Measurements from ENCODE around the gene PPM1M.

DNA sequence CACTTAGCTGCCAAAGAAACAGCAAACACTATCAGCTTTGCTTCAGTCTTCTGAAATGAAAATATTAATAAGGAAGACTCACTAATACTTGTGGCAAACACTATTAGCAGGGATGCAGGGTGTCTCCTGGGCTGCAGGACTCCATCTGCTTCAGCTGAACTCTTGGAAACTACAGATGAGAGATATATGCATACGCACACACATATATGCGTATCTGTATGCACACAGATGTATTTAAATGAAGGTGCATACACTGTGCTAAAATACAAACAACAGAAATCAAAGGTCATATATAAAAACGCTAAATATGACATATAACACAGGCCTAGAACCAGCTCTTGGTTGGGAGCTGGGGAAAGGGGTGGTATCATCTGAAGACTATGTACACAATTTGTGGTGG, 10.6 kb downstream of the PPM1M start:
- TF ChIP-seq SMC3 (IDR thresholded peaks at IDR 0.05; ENCODE audit: low read depth, low read length): no peak
- no peak for TF ChIP-seq TCF12 (IDR thresholded peaks at IDR 0.05)
- TF ChIP-seq, protein P1, sequence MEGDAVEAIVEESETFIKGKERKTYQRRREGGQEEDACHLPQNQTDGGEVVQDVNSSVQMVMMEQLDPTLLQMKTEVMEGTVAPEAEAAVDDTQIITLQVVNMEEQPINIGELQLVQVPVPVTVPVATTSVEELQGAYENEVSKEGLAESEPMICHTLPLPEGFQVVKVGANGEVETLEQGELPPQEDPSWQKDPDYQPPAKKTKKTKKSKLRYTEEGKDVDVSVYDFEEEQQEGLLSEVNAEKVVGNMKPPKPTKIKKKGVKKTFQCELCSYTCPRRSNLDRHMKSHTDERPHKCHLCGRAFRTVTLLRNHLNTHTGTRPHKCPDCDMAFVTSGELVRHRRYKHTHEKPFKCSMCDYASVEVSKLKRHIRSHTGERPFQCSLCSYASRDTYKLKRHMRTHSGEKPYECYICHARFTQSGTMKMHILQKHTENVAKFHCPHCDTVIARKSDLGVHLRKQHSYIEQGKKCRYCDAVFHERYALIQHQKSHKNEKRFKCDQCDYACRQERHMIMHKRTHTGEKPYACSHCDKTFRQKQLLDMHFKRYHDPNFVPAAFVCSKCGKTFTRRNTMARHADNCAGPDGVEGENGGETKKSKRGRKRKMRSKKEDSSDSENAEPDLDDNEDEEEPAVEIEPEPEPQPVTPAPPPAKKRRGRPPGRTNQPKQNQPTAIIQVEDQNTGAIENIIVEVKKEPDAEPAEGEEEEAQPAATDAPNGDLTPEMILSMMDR (IDR thresholded peaks at IDR 0.05): no peak
- TF ChIP-seq, protein P2, sequence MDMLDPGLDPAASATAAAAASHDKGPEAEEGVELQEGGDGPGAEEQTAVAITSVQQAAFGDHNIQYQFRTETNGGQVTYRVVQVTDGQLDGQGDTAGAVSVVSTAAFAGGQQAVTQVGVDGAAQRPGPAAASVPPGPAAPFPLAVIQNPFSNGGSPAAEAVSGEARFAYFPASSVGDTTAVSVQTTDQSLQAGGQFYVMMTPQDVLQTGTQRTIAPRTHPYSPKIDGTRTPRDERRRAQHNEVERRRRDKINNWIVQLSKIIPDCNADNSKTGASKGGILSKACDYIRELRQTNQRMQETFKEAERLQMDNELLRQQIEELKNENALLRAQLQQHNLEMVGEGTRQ (IDR thresholded peaks at IDR 0.05; ENCODE audit: borderline replicate concordance, low read depth, low read length): no peak
- no peak for TF ChIP-seq NFIC (IDR thresholded peaks at IDR 0.05; ENCODE audit: borderline replicate concordance)
- no peak for TF ChIP-seq NRF1 (IDR thresholded peaks at IDR 0.05; ENCODE audit: low read depth, low read length)
- no peak for TF ChIP-seq JUND (IDR thresholded peaks at IDR 0.05)
- TF ChIP-seq, protein P3, sequence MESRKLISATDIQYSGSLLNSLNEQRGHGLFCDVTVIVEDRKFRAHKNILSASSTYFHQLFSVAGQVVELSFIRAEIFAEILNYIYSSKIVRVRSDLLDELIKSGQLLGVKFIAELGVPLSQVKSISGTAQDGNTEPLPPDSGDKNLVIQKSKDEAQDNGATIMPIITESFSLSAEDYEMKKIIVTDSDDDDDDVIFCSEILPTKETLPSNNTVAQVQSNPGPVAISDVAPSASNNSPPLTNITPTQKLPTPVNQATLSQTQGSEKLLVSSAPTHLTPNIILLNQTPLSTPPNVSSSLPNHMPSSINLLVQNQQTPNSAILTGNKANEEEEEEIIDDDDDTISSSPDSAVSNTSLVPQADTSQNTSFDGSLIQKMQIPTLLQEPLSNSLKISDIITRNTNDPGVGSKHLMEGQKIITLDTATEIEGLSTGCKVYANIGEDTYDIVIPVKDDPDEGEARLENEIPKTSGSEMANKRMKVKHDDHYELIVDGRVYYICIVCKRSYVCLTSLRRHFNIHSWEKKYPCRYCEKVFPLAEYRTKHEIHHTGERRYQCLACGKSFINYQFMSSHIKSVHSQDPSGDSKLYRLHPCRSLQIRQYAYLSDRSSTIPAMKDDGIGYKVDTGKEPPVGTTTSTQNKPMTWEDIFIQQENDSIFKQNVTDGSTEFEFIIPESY (IDR thresholded peaks at IDR 0.05; ENCODE audit: borderline replicate concordance, low read depth): no peak
- no peak for TF ChIP-seq TEAD4 (IDR thresholded peaks at IDR 0.05; ENCODE audit: borderline replicate concordance, insufficient read depth)
- TF ChIP-seq RXRA (IDR thresholded peaks at IDR 0.05; ENCODE audit: borderline replicate concordance, low read depth): no peak

All from SK-N-SH (cell line).